HEK293 (cell line): ENCODE results near the gene NUDT3.

Experiments
- MZF1 ChIP-seq: fragments of 450-650 bp; formaldehyde crosslinking; IDR thresholded peaks from 2 replicates; pipeline ENCODE4 v1.5.1; 2017; ENCODE audit warnings: missing biosample characterization, missing genetic modification characterization, borderline replicate concordance
- REST ChIP-seq: fragments of 450-650 bp; formaldehyde crosslinking; IDR thresholded peaks from 2 replicates; pipeline ENCODE4 v1.5.1; 2016; ENCODE audit warnings: missing biosample characterization, missing genetic modification characterization
- TCF7L2 ChIP-seq: IDR thresholded peaks from 2 replicates; pipeline ENCODE4 v1.6.1; 2011; ENCODE audit warnings: low read depth, mild to moderate bottlenecking, inconsistent platforms, low read length, moderate library complexity, borderline replicate concordance
- ZNF202 ChIP-seq: fragments of 450-650 bp; formaldehyde crosslinking; IDR thresholded peaks from 2 replicates; pipeline ENCODE4 v1.5.1; 2016; ENCODE audit warnings: missing biosample characterization, missing genetic modification characterization, borderline replicate concordance
- ZNF266 ChIP-seq: fragments of 450-650 bp; formaldehyde crosslinking; IDR thresholded peaks from 2 replicates; pipeline ENCODE4 v1.5.1; 2016; ENCODE audit warnings: missing biosample characterization, missing genetic modification characterization, low read depth
- ZNF701 ChIP-seq: fragments of 450-650 bp; formaldehyde crosslinking; IDR thresholded peaks from 2 replicates; pipeline ENCODE4 v1.5.1; 2016; ENCODE audit warnings: missing biosample characterization, missing genetic modification characterization
- ZSCAN18 ChIP-seq: fragments of 450-650 bp; formaldehyde crosslinking; IDR thresholded peaks from 2 replicates; pipeline ENCODE4 v1.5.1; 2016; ENCODE audit warnings: missing biosample characterization, missing genetic modification characterization
- TF ChIP-seq, protein P1 (sequence below): fragments of 450-650 bp; formaldehyde crosslinking; IDR thresholded peaks from 2 replicates; pipeline ENCODE4 v1.5.1; 2016; ENCODE audit warnings: missing biosample characterization, missing genetic modification characterization

DNA sequence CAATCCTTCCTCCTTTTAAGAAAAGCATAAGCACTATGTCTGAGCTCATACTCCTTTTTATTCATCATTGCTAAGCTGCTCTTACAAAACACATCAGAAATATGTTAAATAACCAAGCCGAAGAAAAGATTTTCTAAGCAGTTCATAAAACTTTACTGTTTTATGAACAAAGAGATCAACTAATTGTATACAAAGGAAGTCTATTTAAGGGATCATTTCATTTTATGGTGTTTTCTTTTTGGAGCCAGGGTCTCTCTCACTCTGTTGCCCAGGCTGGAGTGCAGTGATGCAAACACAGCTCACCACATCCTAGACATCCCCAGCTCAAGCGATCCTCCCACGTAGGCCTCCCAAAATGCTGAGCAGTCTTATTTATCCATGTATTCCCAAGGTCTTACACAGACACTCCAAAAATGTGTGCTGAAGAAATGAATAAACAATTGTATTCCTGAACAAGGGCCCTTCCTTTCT is 9.3 kb downstream of the NUDT3 start:
- no peak for TF ChIP-seq REST (tag by site-specific recombination)
- TF ChIP-seq, protein P1, sequence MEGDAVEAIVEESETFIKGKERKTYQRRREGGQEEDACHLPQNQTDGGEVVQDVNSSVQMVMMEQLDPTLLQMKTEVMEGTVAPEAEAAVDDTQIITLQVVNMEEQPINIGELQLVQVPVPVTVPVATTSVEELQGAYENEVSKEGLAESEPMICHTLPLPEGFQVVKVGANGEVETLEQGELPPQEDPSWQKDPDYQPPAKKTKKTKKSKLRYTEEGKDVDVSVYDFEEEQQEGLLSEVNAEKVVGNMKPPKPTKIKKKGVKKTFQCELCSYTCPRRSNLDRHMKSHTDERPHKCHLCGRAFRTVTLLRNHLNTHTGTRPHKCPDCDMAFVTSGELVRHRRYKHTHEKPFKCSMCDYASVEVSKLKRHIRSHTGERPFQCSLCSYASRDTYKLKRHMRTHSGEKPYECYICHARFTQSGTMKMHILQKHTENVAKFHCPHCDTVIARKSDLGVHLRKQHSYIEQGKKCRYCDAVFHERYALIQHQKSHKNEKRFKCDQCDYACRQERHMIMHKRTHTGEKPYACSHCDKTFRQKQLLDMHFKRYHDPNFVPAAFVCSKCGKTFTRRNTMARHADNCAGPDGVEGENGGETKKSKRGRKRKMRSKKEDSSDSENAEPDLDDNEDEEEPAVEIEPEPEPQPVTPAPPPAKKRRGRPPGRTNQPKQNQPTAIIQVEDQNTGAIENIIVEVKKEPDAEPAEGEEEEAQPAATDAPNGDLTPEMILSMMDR (tag by site-specific recombination): no peak
- no peak for TF ChIP-seq ZNF701
- TF ChIP-seq ZNF202 (tag by site-specific recombination): no peak
- TF ChIP-seq ZSCAN18 (tag by site-specific recombination): no peak
- TF ChIP-seq MZF1 (tag by site-specific recombination): peak; percentile 55; the same call in 1 of the 2 replicates
- no peak for TF ChIP-seq TCF7L2
- no peak for TF ChIP-seq ZNF266 (tag by site-specific recombination)
